WI38 (cell line): ENCODE data around the gene GAS5.

Source experiments
- H3K4me3 ChIP-seq: 2 replicates; pipeline ENCODE4 v1.5.1; 2011; ENCODE audit warnings: low read depth, mild to moderate bottlenecking, control low read depth, low read length
- TF ChIP-seq, protein P1 (sequence below): IDR thresholded peaks from 2 replicates; pipeline ENCODE4 v1.5.1; 2012; ENCODE audit warnings: low read depth, mild to moderate bottlenecking, control low read depth, low read length

GAS5 gene

DNA sequence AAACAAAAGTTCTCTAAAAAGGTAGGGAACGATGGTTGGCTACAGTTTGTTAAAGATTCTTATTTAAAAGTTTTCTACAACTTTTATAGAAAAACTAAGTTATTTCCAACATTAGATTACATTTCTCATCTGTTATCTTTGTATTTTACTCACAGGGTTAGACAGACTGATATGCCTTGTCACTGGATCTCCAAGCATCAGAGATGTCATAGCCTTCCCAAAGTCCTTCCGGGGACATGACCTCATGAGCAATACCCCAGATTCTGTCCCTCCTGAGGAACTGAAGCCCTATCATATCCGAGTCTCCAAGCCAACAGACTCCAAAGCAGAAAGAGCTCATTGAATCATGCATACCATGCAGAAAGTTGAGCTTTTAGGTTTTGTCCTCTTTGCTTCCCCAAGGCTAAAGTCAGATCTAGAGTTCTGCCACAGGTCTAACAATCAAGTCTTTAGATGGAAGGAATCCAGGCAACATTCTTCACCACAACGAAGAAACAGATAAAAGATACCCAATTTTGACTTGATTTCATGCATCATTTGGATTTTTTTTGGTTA, 10.3 kb downstream of the GAS5 start:
- H3K4me3 ChIP-seq, result no peak overlapping the region
- TF ChIP-seq, protein P1, sequence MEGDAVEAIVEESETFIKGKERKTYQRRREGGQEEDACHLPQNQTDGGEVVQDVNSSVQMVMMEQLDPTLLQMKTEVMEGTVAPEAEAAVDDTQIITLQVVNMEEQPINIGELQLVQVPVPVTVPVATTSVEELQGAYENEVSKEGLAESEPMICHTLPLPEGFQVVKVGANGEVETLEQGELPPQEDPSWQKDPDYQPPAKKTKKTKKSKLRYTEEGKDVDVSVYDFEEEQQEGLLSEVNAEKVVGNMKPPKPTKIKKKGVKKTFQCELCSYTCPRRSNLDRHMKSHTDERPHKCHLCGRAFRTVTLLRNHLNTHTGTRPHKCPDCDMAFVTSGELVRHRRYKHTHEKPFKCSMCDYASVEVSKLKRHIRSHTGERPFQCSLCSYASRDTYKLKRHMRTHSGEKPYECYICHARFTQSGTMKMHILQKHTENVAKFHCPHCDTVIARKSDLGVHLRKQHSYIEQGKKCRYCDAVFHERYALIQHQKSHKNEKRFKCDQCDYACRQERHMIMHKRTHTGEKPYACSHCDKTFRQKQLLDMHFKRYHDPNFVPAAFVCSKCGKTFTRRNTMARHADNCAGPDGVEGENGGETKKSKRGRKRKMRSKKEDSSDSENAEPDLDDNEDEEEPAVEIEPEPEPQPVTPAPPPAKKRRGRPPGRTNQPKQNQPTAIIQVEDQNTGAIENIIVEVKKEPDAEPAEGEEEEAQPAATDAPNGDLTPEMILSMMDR, result no peak

- TF ChIP-seq, protein P1, result no peak
- H3K4me3 ChIP-seq, result no peak overlapping the region
These were observed 10.9 kb downstream of the GAS5 start for GRCh38 chr1:173856903-173857302.

DNA sequence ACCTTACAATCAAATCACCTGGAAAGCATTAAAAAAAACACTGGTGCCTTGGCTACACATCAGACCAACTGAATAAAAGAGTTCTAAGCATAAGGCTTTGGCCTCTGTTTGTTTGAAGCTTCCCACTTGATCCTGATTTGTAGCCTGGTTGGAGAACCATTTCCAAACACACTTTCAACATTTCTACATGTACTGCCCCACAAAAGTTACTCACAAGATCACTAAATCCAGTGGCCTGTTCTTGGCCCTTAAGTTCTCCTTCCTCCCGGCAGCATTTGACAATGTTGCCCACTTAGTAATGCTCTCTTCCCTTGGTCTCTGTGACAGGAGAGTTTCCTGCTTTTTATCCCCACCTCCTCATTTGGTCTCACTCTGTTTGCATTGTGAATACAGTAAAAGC, 11.8 kb downstream of the GAS5 start:
- TF ChIP-seq, protein P1, result no peak
- no peak overlapping the region for H3K4me3 ChIP-seq

- TF ChIP-seq, protein P1, result no peak
These were observed 14.7 kb downstream of the GAS5 start for GRCh38 chr1:173853074-173853473.

GRCh38 chr1:173852105-173852504, 15.7 kb downstream of the GAS5 start:
- TF ChIP-seq, protein P1, result no peak
- H3K4me3 ChIP-seq, result no peak overlapping the region

More at GRCh38 chr1:173853074-173853473, 14.7 kb downstream of the GAS5 start:
- H3K4me3 ChIP-seq, result 0 out of 2 replicates have a peak overlapping the region, but pooled peaks have one; percentile 6

GRCh38 chr1:173832748-173833147, 35.0 kb downstream of the GAS5 start:
- TF ChIP-seq, protein P1, result no peak
- H3K4me3 ChIP-seq, result no peak overlapping the region

GRCh38 chr1:173827611-173828010, 40.2 kb downstream of the GAS5 start:
- no peak overlapping the region for H3K4me3 ChIP-seq
- TF ChIP-seq, protein P1, result no peak
